ENCODE measurements around the gene TFAP2D. TPM values are rescaled to one million over a fixed set of nuclear protein-coding genes. Genes with fewer than 3 reads are reported as not detected.

Gene TFAP2D
- total RNA-seq, 1 donor from 2014 or later = not detected

GRCh38 chr6:50707652-50708300 lies 5.5 kb upstream of the TFAP2D start:
- Histone ChIP-seq H3K36me3 (no peaks in the 10 kb centered on the region), H3K4me1 (no peaks in the 10 kb centered on the region), H3K27ac (no peak overlapping the region), H3K9me3 (no peaks in the 10 kb centered on the region), H3K27me3 (no peaks in the 10 kb centered on the region), H3K4me3 (peak overlapping the region in 1 of 2 donors; percentile 9)
- no peak for TF ChIP-seq CTCF (IDR thresholded peaks at IDR 0.05)
- intact Hi-C loops (cut with DNase I) = no loop called here
- no peak for DNase-seq (ENCODE audit: low spot score in 2 of 2)

GRCh38 chr6:50708664-50709365 lies 4.5 kb upstream of the TFAP2D start:
- H3K27me3 ChIP-seq = no peaks in the 10 kb centered on the region
- DNase-seq (ENCODE audit: low spot score in 2 of 2) = no peak

GRCh38 chr6:50709366-50709734 lies 4.0 kb upstream of the TFAP2D start:
- H3K27ac ChIP-seq = no peak overlapping the region
- H3K4me1 ChIP-seq = no peaks in the 10 kb centered on the region
- H3K4me3 ChIP-seq = no peak overlapping the region
- intact Hi-C loops (cut with DNase I) = no loop called here
- H3K27me3 ChIP-seq = no peaks in the 10 kb centered on the region
- DNase-seq (ENCODE audit: low spot score in 2 of 2) = no peak
- no peak for TF ChIP-seq CTCF (IDR thresholded peaks at IDR 0.05)
- no peaks in the 10 kb centered on the region for H3K36me3 ChIP-seq
- H3K9me3 ChIP-seq = no peaks in the 10 kb centered on the region

More at GRCh38 chr6:50708664-50709365, 4.5 kb upstream of the TFAP2D start:
- no peak overlapping the region for H3K27ac ChIP-seq
- no peaks in the 10 kb centered on the region for H3K9me3 ChIP-seq
- H3K4me3 ChIP-seq = no peak overlapping the region
- no peaks in the 10 kb centered on the region for H3K4me1 ChIP-seq
- no peaks in the 10 kb centered on the region for H3K36me3 ChIP-seq
- intact Hi-C loops (cut with DNase I) = no loop called here
- no peak for TF ChIP-seq CTCF (IDR thresholded peaks at IDR 0.05)

- H3K36me3 ChIP-seq = no peaks in the 10 kb centered on the region
- DNase-seq (ENCODE audit: low spot score in 2 of 2) = no peak
- H3K27me3 ChIP-seq = no peaks in the 10 kb centered on the region
- TF ChIP-seq CTCF (IDR thresholded peaks at IDR 0.05) = no peak
- no peak overlapping the region for H3K27ac ChIP-seq
- no peaks in the 10 kb centered on the region for H3K4me1 ChIP-seq
- intact Hi-C loops (cut with DNase I) = no loop called here
- H3K4me3 ChIP-seq = no peak overlapping the region
- H3K9me3 ChIP-seq = no peaks in the 10 kb centered on the region
Observed at GRCh38 chr6:50711686-50712085, 1.6 kb upstream of the TFAP2D start.

GRCh38 chr6:50712291-50712690 lies 1.0 kb upstream of the TFAP2D start:
- Histone ChIP-seq H3K4me1 (no peaks in the 10 kb centered on the region), H3K27ac (no peak overlapping the region), H3K9me3 (no peaks in the 10 kb centered on the region), H3K4me3 (no peak overlapping the region), H3K27me3 (no peaks in the 10 kb centered on the region), H3K36me3 (no peaks in the 10 kb centered on the region)
- no peak for DNase-seq (ENCODE audit: low spot score in 2 of 2)
- TF ChIP-seq CTCF (IDR thresholded peaks at IDR 0.05) = no peak
- intact Hi-C loops (cut with DNase I) = no loop called here

Measured in ascending aorta (tissue), 2 donors.